ENCODE measurements around the gene CCNQ.
"Not testable (repeated sequence)": the region's sequence is repeated elsewhere in the genome, so short reads cannot be mapped to it uniquely, and the experiment has no call there.

CCNQ gene

GRCh38 chrX:153622661-153623309 lies 23.8 kb upstream of the CCNQ start:
- DNase-seq = no peak

- DNase-seq = no peak
Measured at GRCh38 chrX:153621949-153622598, 23.1 kb upstream of the CCNQ start.

GRCh38 chrX:153620576-153620975 lies 21.6 kb upstream of the CCNQ start:
- no peak for DNase-seq

GRCh38 chrX:153614818-153615217 lies 15.9 kb upstream of the CCNQ start:
- DNase-seq = no peak

- DNase-seq = no peak
Measured at GRCh38 chrX:153612413-153612812, 13.5 kb upstream of the CCNQ start.

- no peak for DNase-seq
Measured at GRCh38 chrX:153611298-153612095, 12.6 kb upstream of the CCNQ start.

GRCh38 chrX:153610836-153611213 lies 11.9 kb upstream of the CCNQ start:
- DNase-seq = no peak

GRCh38 chrX:153609917-153610835 lies 11.2 kb upstream of the CCNQ start:
- DNase-seq = peak; percentile 71

- DNase-seq = peak; percentile 16
Measured at GRCh38 chrX:153608806-153609205, 9.9 kb upstream of the CCNQ start.

GRCh38 chrX:153608376-153608775 lies 9.4 kb upstream of the CCNQ start:
- DNase-seq = no peak

- DNase-seq = no peak
Measured at GRCh38 chrX:153606503-153606902, 7.6 kb upstream of the CCNQ start.

GRCh38 chrX:153604666-153605380 lies 5.9 kb upstream of the CCNQ start:
- DNase-seq = not testable (repeated sequence)

GRCh38 chrX:153603131-153603656 lies 4.3 kb upstream of the CCNQ start:
- no peak for DNase-seq

GRCh38 chrX:153602601-153603000 lies 3.7 kb upstream of the CCNQ start:
- DNase-seq = no peak

GRCh38 chrX:153601511-153602110 lies 2.7 kb upstream of the CCNQ start:
- no peak for DNase-seq

- no peak for DNase-seq
Measured at GRCh38 chrX:153600921-153601320, 2.0 kb upstream of the CCNQ start.

- no peak for DNase-seq
Measured at GRCh38 chrX:153600032-153600373, 1.1 kb upstream of the CCNQ start.

GRCh38 chrX:153599192-153600031 lies 473 bp upstream of the CCNQ start:
- DNase-seq = peak; percentile 87

- DNase-seq = no peak
Measured at GRCh38 chrX:153596981-153597750, 1.8 kb downstream of the CCNQ start.

Data from fibroblast of skin of right quadriceps (primary cell).